Measurements from ENCODE around the gene RGPD4. TPM values are rescaled to one million over a fixed set of nuclear protein-coding genes. Genes with fewer than 3 reads are reported as not detected.
"Not testable (repeated sequence)": the region's sequence is repeated elsewhere in the genome, so short reads cannot be mapped to it uniquely, and the experiment has no call there.

Gene RGPD4
- total RNA-seq (under 1 TPM in 1 of 2 donors, not detected in 1; 0.39 TPM), total RNA-seq (0.23 to 2.9 reads per million in 2 donors)

- not testable (repeated sequence) for H3K36me3 Mint-ChIP-seq (ENCODE audit: low read depth); H3K9me3 ChIP-seq (ENCODE audit: control insufficient read depth, low read length, poor library complexity, severe bottlenecking); H3K27ac Mint-ChIP-seq; DNase-seq; ATAC-seq; H3K4me3 Mint-ChIP-seq; H3K27me3 Mint-ChIP-seq; H3K4me1 Mint-ChIP-seq
Measured at GRCh38 chr2:107826749-107827148, at the start of gene RGPD4. RGPD4 (plus strand) TSS chr2:107826892; CDS start chr2:107827014, 122 bp downstream.

- H3K27me3 Mint-ChIP-seq, result peaks cover 12% of the 10 kb centered on the region
- H3K36me3 Mint-ChIP-seq (ENCODE audit: low read depth), result no peaks in the 10 kb centered on the region
Measured at GRCh38 chr2:107777974-107778373, 48.7 kb upstream of the RGPD4 start.

GRCh38 chr2:107785756-107786155 lies 40.9 kb upstream of the RGPD4 start:
- no peaks in the 10 kb centered on the region for H3K36me3 Mint-ChIP-seq (ENCODE audit: low read depth)
- DNase-seq, result no peak
- no peak overlapping the region for H3K27ac Mint-ChIP-seq
- no peaks in the 10 kb centered on the region for H3K4me1 Mint-ChIP-seq
- no peak for ATAC-seq
- H3K27me3 Mint-ChIP-seq, result peaks cover 5% of the 10 kb centered on the region
- no peak overlapping the region for H3K4me3 Mint-ChIP-seq
- H3K9me3 ChIP-seq (ENCODE audit: control insufficient read depth, low read length, poor library complexity, severe bottlenecking), result no peaks in the 10 kb centered on the region

More at GRCh38 chr2:107777974-107778373, 48.7 kb upstream of the RGPD4 start:
- no peaks in the 10 kb centered on the region for H3K9me3 ChIP-seq (ENCODE audit: control insufficient read depth, low read length, poor library complexity, severe bottlenecking)
- Mint-ChIP-seq H3K27ac (no peak overlapping the region), H3K4me1 (peaks cover 2% of the 10 kb centered on the region), H3K4me3 (no peak overlapping the region)
- ATAC-seq (no peak), DNase-seq (no peak)

GRCh38 chr2:107790837-107791236 lies 35.9 kb upstream of the RGPD4 start:
- Mint-ChIP-seq H3K4me3 (no peak overlapping the region), H3K4me1 (no peaks in the 10 kb centered on the region), H3K27me3 (peaks cover 5% of the 10 kb centered on the region), H3K36me3 (ENCODE audit: low read depth) (no peaks in the 10 kb centered on the region), H3K27ac (no peak overlapping the region)
- DNase-seq, result no peak
- no peaks in the 10 kb centered on the region for H3K9me3 ChIP-seq (ENCODE audit: control insufficient read depth, low read length, poor library complexity, severe bottlenecking)
- no peak for ATAC-seq

- Mint-ChIP-seq H3K27me3 (no peaks in the 10 kb centered on the region), H3K4me3 (no peak overlapping the region), H3K4me1 (no peaks in the 10 kb centered on the region), H3K27ac (no peak overlapping the region), H3K36me3 (ENCODE audit: low read depth) (no peaks in the 10 kb centered on the region)
- DNase-seq (no peak), ATAC-seq (no peak)
- no peaks in the 10 kb centered on the region for H3K9me3 ChIP-seq (ENCODE audit: control insufficient read depth, low read length, poor library complexity, severe bottlenecking)
Measured at GRCh38 chr2:107801498-107801897, 25.2 kb upstream of the RGPD4 start.

- no peaks in the 10 kb centered on the region for H3K27me3 Mint-ChIP-seq
- DNase-seq, result no peak
- no peak for ATAC-seq
Measured at GRCh38 chr2:107804608-107805498, 21.8 kb upstream of the RGPD4 start.

GRCh38 chr2:107806901-107807300 lies 19.8 kb upstream of the RGPD4 start:
- no peak for ATAC-seq
- Mint-ChIP-seq H3K27ac (no peak overlapping the region), H3K4me1 (no peaks in the 10 kb centered on the region)

More at GRCh38 chr2:107804608-107805498, 21.8 kb upstream of the RGPD4 start:
- Mint-ChIP-seq H3K4me3 (no peak overlapping the region), H3K4me1 (no peaks in the 10 kb centered on the region), H3K36me3 (ENCODE audit: low read depth) (no peaks in the 10 kb centered on the region), H3K27ac (no peak overlapping the region)
- no peaks in the 10 kb centered on the region for H3K9me3 ChIP-seq (ENCODE audit: control insufficient read depth, low read length, poor library complexity, severe bottlenecking)

GRCh38 chr2:107807988-107808387 lies 18.7 kb upstream of the RGPD4 start:
- H3K36me3 Mint-ChIP-seq (ENCODE audit: low read depth), result no peaks in the 10 kb centered on the region
- no peaks in the 10 kb centered on the region for H3K27me3 Mint-ChIP-seq
- no peak overlapping the region for H3K27ac Mint-ChIP-seq
- H3K4me1 Mint-ChIP-seq, result no peaks in the 10 kb centered on the region
- DNase-seq, result no peak
- no peak for ATAC-seq
- H3K4me3 Mint-ChIP-seq, result no peak overlapping the region
- H3K9me3 ChIP-seq (ENCODE audit: control insufficient read depth, low read length, poor library complexity, severe bottlenecking), result no peaks in the 10 kb centered on the region

More at GRCh38 chr2:107806901-107807300, 19.8 kb upstream of the RGPD4 start:
- Mint-ChIP-seq H3K4me3 (no peak overlapping the region), H3K27me3 (no peaks in the 10 kb centered on the region), H3K36me3 (ENCODE audit: low read depth) (no peaks in the 10 kb centered on the region)
- no peak for DNase-seq
- no peaks in the 10 kb centered on the region for H3K9me3 ChIP-seq (ENCODE audit: control insufficient read depth, low read length, poor library complexity, severe bottlenecking)

GRCh38 chr2:107808959-107809358 lies 17.7 kb upstream of the RGPD4 start:
- H3K4me1 Mint-ChIP-seq, result no peaks in the 10 kb centered on the region
- H3K27ac Mint-ChIP-seq, result no peak overlapping the region
- H3K4me3 Mint-ChIP-seq, result no peak overlapping the region
- DNase-seq, result no peak
- H3K9me3 ChIP-seq (ENCODE audit: control insufficient read depth, low read length, poor library complexity, severe bottlenecking), result no peaks in the 10 kb centered on the region
- no peak for ATAC-seq
- H3K36me3 Mint-ChIP-seq (ENCODE audit: low read depth), result no peaks in the 10 kb centered on the region
- H3K27me3 Mint-ChIP-seq, result no peaks in the 10 kb centered on the region

GRCh38 chr2:107809835-107810234 lies 16.9 kb upstream of the RGPD4 start:
- no peak overlapping the region for H3K27ac Mint-ChIP-seq
- H3K27me3 Mint-ChIP-seq, result no peaks in the 10 kb centered on the region
- ATAC-seq (no peak), DNase-seq (no peak)
- H3K9me3 ChIP-seq (ENCODE audit: control insufficient read depth, low read length, poor library complexity, severe bottlenecking), result no peaks in the 10 kb centered on the region
- H3K36me3 Mint-ChIP-seq (ENCODE audit: low read depth), result no peaks in the 10 kb centered on the region
- no peaks in the 10 kb centered on the region for H3K4me1 Mint-ChIP-seq
- H3K4me3 Mint-ChIP-seq, result no peak overlapping the region

GRCh38 chr2:107810734-107811133 lies 16.0 kb upstream of the RGPD4 start:
- Mint-ChIP-seq H3K4me1 (no peaks in the 10 kb centered on the region), H3K4me3 (no peak overlapping the region), H3K36me3 (ENCODE audit: low read depth) (no peaks in the 10 kb centered on the region), H3K27me3 (no peaks in the 10 kb centered on the region), H3K27ac (no peak overlapping the region)
- DNase-seq (no peak), ATAC-seq (no peak)
- H3K9me3 ChIP-seq (ENCODE audit: control insufficient read depth, low read length, poor library complexity, severe bottlenecking), result no peaks in the 10 kb centered on the region

GRCh38 chr2:107811411-107811810 lies 15.3 kb upstream of the RGPD4 start:
- H3K27me3 Mint-ChIP-seq, result no peaks in the 10 kb centered on the region
- no peak for DNase-seq
- no peaks in the 10 kb centered on the region for H3K4me1 Mint-ChIP-seq
- no peaks in the 10 kb centered on the region for H3K36me3 Mint-ChIP-seq (ENCODE audit: low read depth)
- ATAC-seq, result no peak
- no peak overlapping the region for H3K4me3 Mint-ChIP-seq
- no peak overlapping the region for H3K27ac Mint-ChIP-seq
- no peaks in the 10 kb centered on the region for H3K9me3 ChIP-seq (ENCODE audit: control insufficient read depth, low read length, poor library complexity, severe bottlenecking)

GRCh38 chr2:107812006-107812405 lies 14.7 kb upstream of the RGPD4 start:
- H3K4me1 Mint-ChIP-seq, result no peaks in the 10 kb centered on the region
- ATAC-seq (no peak), DNase-seq (no peak)
- no peak overlapping the region for H3K4me3 Mint-ChIP-seq
- no peaks in the 10 kb centered on the region for H3K9me3 ChIP-seq (ENCODE audit: control insufficient read depth, low read length, poor library complexity, severe bottlenecking)
- H3K36me3 Mint-ChIP-seq (ENCODE audit: low read depth), result no peaks in the 10 kb centered on the region
- H3K27me3 Mint-ChIP-seq, result no peaks in the 10 kb centered on the region
- no peak overlapping the region for H3K27ac Mint-ChIP-seq

GRCh38 chr2:107817378-107817777 lies 9.3 kb upstream of the RGPD4 start:
- no peaks in the 10 kb centered on the region for H3K27me3 Mint-ChIP-seq
- no peak overlapping the region for H3K27ac Mint-ChIP-seq
- H3K9me3 ChIP-seq (ENCODE audit: control insufficient read depth, low read length, poor library complexity, severe bottlenecking), result no peaks in the 10 kb centered on the region
- DNase-seq, result no peak
- no peaks in the 10 kb centered on the region for H3K4me1 Mint-ChIP-seq
- H3K36me3 Mint-ChIP-seq (ENCODE audit: low read depth), result no peaks in the 10 kb centered on the region
- ATAC-seq, result no peak
- H3K4me3 Mint-ChIP-seq, result no peak overlapping the region

Measured in T-helper 17 cell (primary cell).